HCT116 (cell line): ENCODE results near the gene CISH. TPM values are rescaled to one million over a fixed set of nuclear protein-coding genes. Genes with fewer than 3 reads are reported as not detected.

Experiments
- ATAC-seq: fragments of 200-7000 bp; cut with Tn5 transposase; 2 replicates; pipeline ENCODE4 v1.9.1; 2020; ENCODE audit warnings: mild to moderate bottlenecking, moderate library complexity
- Bru-seq: library from RNA; stranded (reverse); fragments of 400-500 nt; gene quantifications from one replicate; lab custom pipeline; 2021; lab: Mats Ljungman, UMichigan
- BruChase-seq, 2 experiments: library from RNA; stranded (reverse); fragments of 400-500 nt; gene quantifications; one replicate each; lab custom pipeline; 2021; lab: Mats Ljungman, UMichigan
- BruUV-seq: library from RNA; stranded (reverse); fragments of 400-500 nt; replicated peaks from 2 replicates; lab custom pipeline; 2021; lab: Mats Ljungman, UMichigan
- CTCF ChIA-PET: fragments of 300-600 bp; sonication (Branson Sonifier 250); formaldehyde crosslinking; loops from one replicate; lab custom pipeline; 2021; ENCODE audit warnings: antibody characterized with exemption; lab: Charles Lee
- POLR2A ChIA-PET: fragments of 300-600, 350-600 bp; sonication (Branson Sonifier 250); formaldehyde crosslinking; loops from one replicate; lab custom pipeline; 2021; ENCODE audit warnings: antibody characterized with exemption; lab: Charles Lee
- RAD21 ChIA-PET, 2 experiments: fragments of 300-600 bp; sonication (Branson Sonifier 250); formaldehyde crosslinking; loops; one replicate each; lab custom pipeline; 2023; ENCODE audit warnings: low total read pairs in 2 of 2; ENCODE audit not compliant: uncharacterized antibody in 2 of 2, unreplicated experiment in 2 of 2, low non-redundant PET in 1 of 2; lab: Charles Lee
- DNase-seq: peaks from one replicate; pipeline ENCODE4 v3.0.0-alpha.2; 2010; ENCODE audit warnings: low read depth, low spot score
- H2AFZ ChIP-seq: fragments of 200-600 bp; shearing (Covaris generic), sonication (generic); 2 replicates; pipeline ENCODE4 v1.6.1; 2017; ENCODE audit warnings: low read depth, mixed run types, mixed read lengths, antibody characterized with exemption, low read length; ENCODE audit not compliant: poor library complexity, severe bottlenecking
- H3K27ac ChIP-seq: 2 replicates; pipeline ENCODE4 v1.5.1; 2012; ENCODE audit warnings: low read depth, low read length
- H3K27me3 ChIP-seq: fragments of 200-600 bp; sonication (generic); 2 replicates; pipeline ENCODE4 v1.6.1; 2016; ENCODE audit warnings: mixed run types, low read length, mixed read lengths; ENCODE audit not compliant: insufficient read depth
- H3K36me3 ChIP-seq, 2 experiments: fragments of 200-500 bp in 1 of 2; fragments of 200-600 bp in 1 of 2; sonication (Bioruptor generic) in 1 of 2; sonication (generic) in 1 of 2; 2 replicates each; pipeline versions ENCODE4 v1.5.1 to v1.6.1; 2014 to 2016; ENCODE audit warnings: low read length in 2 of 2, inconsistent platforms in 1 of 2, mixed read lengths in 1 of 2, mixed run types in 1 of 2; ENCODE audit not compliant: insufficient read depth in 2 of 2, control insufficient read depth in 1 of 2
- H3K4me1 ChIP-seq, 2 experiments: fragments of 200-600 bp in 1 of 2; sonication (generic) in 1 of 2; 2 replicates each; pipeline versions ENCODE4 v1.5.1 to v1.6.1; 2012 to 2017; ENCODE audit warnings: low read length in 2 of 2, inconsistent platforms in 1 of 2, mild to moderate bottlenecking in 1 of 2, mixed read lengths in 1 of 2, mixed run types in 1 of 2, moderate library complexity in 1 of 2; ENCODE audit not compliant: insufficient read depth in 2 of 2, control insufficient read depth in 1 of 2
- H3K4me2 ChIP-seq: fragments of 200-600 bp; sonication (generic); 2 replicates; pipeline ENCODE4 v1.6.1; 2017; ENCODE audit warnings: mixed run types, low read length, mixed read lengths
- H3K4me3 ChIP-seq, 2 experiments: fragments of 200-600 bp in 1 of 2; sonication (generic) in 1 of 2; replicated peaks in 1 of 2; 2 replicates each; pipeline ENCODE4 v1.5.1; 2011 to 2016; ENCODE audit warnings: low read length in 2 of 2, control low read depth in 1 of 2, low read depth in 1 of 2, mild to moderate bottlenecking in 1 of 2, mixed read lengths in 1 of 2, mixed run types in 1 of 2
- H3K79me2 ChIP-seq: fragments of 200-600 bp; sonication (generic); 2 replicates; pipeline ENCODE4 v1.6.1; 2017; ENCODE audit warnings: mild to moderate bottlenecking, mixed run types, low read length, moderate library complexity, mixed read lengths; ENCODE audit not compliant: insufficient read depth
- H3K9ac ChIP-seq: fragments of 200-600 bp; sonication (generic); 2 replicates; pipeline ENCODE4 v1.6.1; 2016; ENCODE audit warnings: low read length, mixed read lengths
- H3K9me2 ChIP-seq: fragments of 200-600 bp; sonication (generic), shearing (Covaris generic); 2 replicates; pipeline ENCODE4 v1.6.1; 2017; ENCODE audit warnings: mixed run types, mild to moderate bottlenecking, moderate library complexity; ENCODE audit not compliant: insufficient read depth
- H3K9me3 ChIP-seq, 2 experiments: fragments of 200-500 bp in 1 of 2; fragments of 200-600 bp in 1 of 2; sonication (Bioruptor generic) in 1 of 2; sonication (generic) in 1 of 2; 2 replicates each; pipeline ENCODE4 v1.6.1; 2014 to 2017; ENCODE audit warnings: low read length in 2 of 2, mixed read lengths in 2 of 2, inconsistent platforms in 1 of 2, low read depth in 1 of 2, mild to moderate bottlenecking in 1 of 2, mixed run types in 1 of 2, moderate library complexity in 1 of 2; ENCODE audit not compliant: control insufficient read depth in 1 of 2, insufficient read depth in 1 of 2
- H4K20me1 ChIP-seq: fragments of 200-600 bp; sonication (generic), shearing (Covaris generic); 2 replicates; pipeline ENCODE4 v1.6.1; 2017; ENCODE audit warnings: mixed run types, mild to moderate bottlenecking, moderate library complexity; ENCODE audit not compliant: insufficient read depth
- CTCF ChIP-seq, 3 experiments: fragments of 200-600 bp in 1 of 3; sonication (generic) in 1 of 3; IDR thresholded peaks in 2 of 3; conservative IDR thresholded peaks in 1 of 3; 2 replicates each; pipeline ENCODE4 v1.5.1; 2012 to 2017; ENCODE audit warnings: low read depth in 2 of 3, low read length in 2 of 3, antibody characterized with exemption in 1 of 3, borderline replicate concordance in 1 of 3, control low read depth in 1 of 3, mild to moderate bottlenecking in 1 of 3, mixed read lengths in 1 of 3, mixed run types in 1 of 3, moderate library complexity in 1 of 3; ENCODE audit not compliant: insufficient read depth in 1 of 3
- EGR1 ChIP-seq: IDR thresholded peaks from 2 replicates; pipeline ENCODE4 v1.6.1; 2012; ENCODE audit warnings: low read depth
- ELF1 ChIP-seq: IDR thresholded peaks from 2 replicates; pipeline ENCODE4 v1.6.1; 2012; ENCODE audit warnings: low read depth, borderline replicate concordance
- POLR2A ChIP-seq: IDR thresholded peaks from 2 replicates; pipeline ENCODE4 v1.7.0; 2011; ENCODE audit warnings: borderline replicate concordance; ENCODE audit not compliant: insufficient read depth, insufficient read length; ENCODE audit errors: extremely low read depth
- POLR2AphosphoS5 ChIP-seq: IDR thresholded peaks from 2 replicates; pipeline ENCODE4 v1.6.1; 2011; ENCODE audit warnings: mild to moderate bottlenecking, low read depth, low read length, moderate library complexity
- REST ChIP-seq: IDR thresholded peaks from 2 replicates; pipeline ENCODE4 v1.6.1; 2012; ENCODE audit warnings: low read depth
- TCF7L2 ChIP-seq: IDR thresholded peaks from 2 replicates; pipeline ENCODE4 v1.7.0; 2011; ENCODE audit warnings: borderline replicate concordance, inconsistent platforms; ENCODE audit not compliant: insufficient read depth, insufficient read length; ENCODE audit errors: extremely low read depth
- intact Hi-C: fragments of 100-400 bp; cut with micrococcal nuclease; formaldehyde crosslinking; loops from 2 replicates; pipeline ENCODE4 v1.10.0; 2022
- long read RNA-seq: library from polyadenylated mRNA; unstranded; transcript quantifications from one replicate; pipeline ENCODE4 v2.0.0, GENCODE V29; 2021; ENCODE audit not compliant: unreplicated experiment
- polyA plus RNA-seq: library from polyadenylated mRNA; unstranded; fragments of >200 nt; gene quantifications from 2 replicates; pipeline ENCODE4 v1.2.1, GENCODE V29; 2012; ENCODE audit warnings: missing spikeins
- total RNA-seq: library from RNA; stranded (reverse); gene quantifications from one replicate; pipeline ENCODE4 v1.2.1, GENCODE V29; 2021; ENCODE audit not compliant: unreplicated experiment

CISH gene
- 4.5 TPM for total RNA-seq
- 5.0 and 5.1 TPM in 2 replicates for polyA plus RNA-seq
- percentile 49 among the genes with signal in this experiment for Bru-seq, nascent RNA
- percentile 38 among the genes with signal in this experiment for BruChase-seq, experiment 1, labeled RNA remaining after a 6-hour chase
- BruChase-seq, experiment 2, labeled RNA remaining after a 2-hour chase = percentile 46 among the genes with signal in this experiment
- long read RNA-seq, partial matches to known transcripts = 0 of 1 reads
- long read RNA-seq, other reads (novel, unspliced or antisense) = 0 of 1 reads

- CTCF ChIA-PET = interaction anchor here (0.6 to 1.5 kb wide), 20 partner anchors 9 to 887 kb away, joined by 3 to 31 read pairs (median 4); partner anchors contain the start of genes C3orf18 and HEMK1
- H3K27ac ChIP-seq = peak within 1 kb of the TSS; percentile 62
- peak within 1 kb of the TSS; percentile 30 for H2AFZ ChIP-seq
- peak within 1 kb of the TSS; percentile 54 to 64 for H3K4me3 ChIP-seq
- ATAC-seq (peak; percentile 79), DNase-seq (no peak)
- H3K4me1 ChIP-seq = peaks cover 14 to 37% of the 10 kb centered on the region in 2 experiments
- peak; percentile 72 for TF ChIP-seq POLR2AphosphoS5
- peak; percentile 77 for TF ChIP-seq TCF7L2
- peak in 2 of 3 experiments; percentile 44 to 56; a peak in 4 of 6 replicates for TF ChIP-seq CTCF (IDR thresholded peaks at IDR 0.05 in 2 of 3, conservative IDR thresholded peaks at IDR 0.05 in 1 of 3; ENCODE audit: borderline replicate concordance in 1 of 3, insufficient read depth in 1 of 3, low read depth in 2 of 3, low read length in 2 of 3)
- TF ChIP-seq ELF1 = no peak
- TF ChIP-seq EGR1 = no peak
- TF ChIP-seq REST = no peak
- peak; percentile 31 for TF ChIP-seq POLR2A
- no peaks in the 10 kb centered on the region for H4K20me1 ChIP-seq
- H3K9ac ChIP-seq = peak within 1 kb of the TSS; percentile 70
- H3K9me2 ChIP-seq = no peaks in the 10 kb centered on the region
- POLR2A ChIA-PET = interaction anchor here (0.9 to 1.7 kb wide), 7 partner anchors 9 to 274 kb away, joined by 3 to 19 read pairs (median 5); partner anchors contain the start of gene HEMK1
- intact Hi-C loops = loop anchor here (5.0 kb wide), 1 partner anchor 264 kb away; the partner anchor contains the start of gene ZMYND10
- H3K4me2 ChIP-seq = peak within 1 kb of the TSS; percentile 93
- 0 out of 4 replicates have a peak, but pooled peaks cover 0 to 5% of the 10 kb centered on the region in 2 experiments for H3K36me3 ChIP-seq
- H3K9me3 ChIP-seq = no peaks in the 10 kb centered on the region
- no peaks in the 10 kb centered on the region; the same call in 1 of the 2 replicates for H3K79me2 ChIP-seq
- RAD21 ChIA-PET = interaction anchor here (0.7 to 1.5 kb wide), 6 partner anchors 10 to 264 kb away, joined by 3 to 7 read pairs (median 4); partner anchors contain the start of gene HEMK1 (in 2 of the 2)
- BruUV-seq = no TSS peak
- H3K27me3 ChIP-seq = no peaks in the 10 kb centered on the region
Observed at GRCh38 chr3:50611464-50612233, at the start of gene CISH. Gene CISH (minus strand): TSS chr3:50611774. CDS start chr3:50611650, 124 bp downstream.
